Measurements from ENCODE around the gene CLSTN3. TPM values are rescaled to one million over a fixed set of nuclear protein-coding genes. Genes with fewer than 3 reads are reported as not detected.
"Not testable (repeated sequence)": the region's sequence is repeated elsewhere in the genome, so short reads cannot be mapped to it uniquely, and the experiment has no call there.

The CLSTN3 gene
- total RNA-seq, 1 donor from 2014 or later = 47.0 TPM

DNA sequence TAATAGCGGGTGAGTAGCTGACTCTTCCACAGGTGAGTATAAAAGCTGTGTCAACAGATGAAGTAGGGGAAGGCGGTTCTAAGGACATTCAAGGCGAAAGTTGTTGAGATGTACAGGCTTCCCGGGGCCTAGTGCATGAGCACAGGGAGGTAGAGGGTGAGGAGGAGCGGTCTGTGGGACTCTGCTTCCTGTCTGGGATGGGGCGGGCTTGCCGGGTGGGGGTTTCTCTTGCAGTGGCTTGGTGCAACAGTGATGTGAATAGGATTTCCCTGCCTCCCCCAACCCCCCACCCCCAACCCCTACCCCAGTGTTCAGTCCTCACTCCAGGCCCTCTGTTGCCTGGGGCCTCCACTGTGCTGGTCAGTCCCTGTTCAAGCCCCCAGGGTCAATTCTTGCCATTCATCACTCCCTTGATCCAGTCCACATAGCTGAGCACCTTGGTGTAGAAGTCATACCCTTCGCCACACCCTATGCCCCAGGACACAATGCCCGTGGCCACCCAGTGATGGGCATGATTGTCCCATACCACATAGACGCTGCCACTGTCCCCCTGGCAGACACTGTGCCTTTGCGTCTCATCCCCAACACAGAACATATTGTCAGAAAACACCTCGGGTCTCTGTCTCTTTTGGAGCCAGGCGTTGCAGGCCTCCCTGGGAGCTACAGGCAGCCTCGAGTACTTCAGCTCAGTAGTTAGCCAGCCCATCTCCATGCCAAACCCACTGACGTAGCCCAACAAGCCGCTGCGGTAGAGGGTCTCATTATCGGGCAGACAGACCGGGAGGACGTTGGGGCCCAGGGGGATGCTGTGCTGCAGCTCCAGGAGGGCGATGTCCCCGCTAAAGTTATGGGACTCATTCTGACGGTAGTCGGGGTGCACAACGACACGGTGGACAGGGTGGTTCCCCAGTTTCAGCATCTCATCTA, 33.9 kb upstream of the CLSTN3 start:
- intact Hi-C loops (cut with micrococcal nuclease) = loop anchor here (10.0 kb wide), 1 partner anchor 51 kb away; no protein-coding TSS in a partner anchor
- Mint-ChIP-seq H3K4me1 (peaks cover 10% of the 10 kb centered on the region), H3K36me3 (ENCODE audit: low read depth) (peaks cover 14% of the 10 kb centered on the region), H3K27ac (no peak overlapping the region), H3K9me3 (no peaks in the 10 kb centered on the region), H3K4me3 (no peak overlapping the region), H3K27me3 (no peaks in the 10 kb centered on the region)
- DNase-seq = no peak

DNA sequence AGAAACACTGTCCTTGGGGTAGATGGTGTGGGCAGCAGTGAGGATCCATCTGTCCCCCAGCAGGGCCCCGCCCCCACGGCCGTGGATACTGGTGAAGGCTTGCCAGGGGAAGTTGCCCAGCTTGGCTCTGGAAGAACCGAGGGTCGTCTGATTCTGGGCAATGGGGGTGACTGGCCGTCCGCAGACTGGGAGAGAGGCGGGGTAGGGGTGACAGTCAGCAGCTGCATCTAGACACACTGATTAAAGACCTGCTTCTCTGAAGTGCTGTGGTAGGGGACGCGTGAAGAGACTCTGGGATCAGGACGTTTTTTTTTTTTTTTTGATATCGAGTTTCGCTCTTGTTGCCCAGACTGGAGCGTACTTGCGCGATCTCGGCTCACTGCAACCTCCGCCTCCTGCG, 33.2 kb upstream of the CLSTN3 start:
- Mint-ChIP-seq H3K27me3 (no peaks in the 10 kb centered on the region), H3K36me3 (ENCODE audit: low read depth) (peaks cover 17% of the 10 kb centered on the region), H3K9me3 (no peaks in the 10 kb centered on the region), H3K4me3 (no peak overlapping the region), H3K27ac (no peak overlapping the region), H3K4me1 (peaks cover 8% of the 10 kb centered on the region)
- no peak for DNase-seq
- intact Hi-C loops (cut with micrococcal nuclease) = loop anchor here (10.0 kb wide), 1 partner anchor 52 kb away; no protein-coding TSS in a partner anchor

DNA sequence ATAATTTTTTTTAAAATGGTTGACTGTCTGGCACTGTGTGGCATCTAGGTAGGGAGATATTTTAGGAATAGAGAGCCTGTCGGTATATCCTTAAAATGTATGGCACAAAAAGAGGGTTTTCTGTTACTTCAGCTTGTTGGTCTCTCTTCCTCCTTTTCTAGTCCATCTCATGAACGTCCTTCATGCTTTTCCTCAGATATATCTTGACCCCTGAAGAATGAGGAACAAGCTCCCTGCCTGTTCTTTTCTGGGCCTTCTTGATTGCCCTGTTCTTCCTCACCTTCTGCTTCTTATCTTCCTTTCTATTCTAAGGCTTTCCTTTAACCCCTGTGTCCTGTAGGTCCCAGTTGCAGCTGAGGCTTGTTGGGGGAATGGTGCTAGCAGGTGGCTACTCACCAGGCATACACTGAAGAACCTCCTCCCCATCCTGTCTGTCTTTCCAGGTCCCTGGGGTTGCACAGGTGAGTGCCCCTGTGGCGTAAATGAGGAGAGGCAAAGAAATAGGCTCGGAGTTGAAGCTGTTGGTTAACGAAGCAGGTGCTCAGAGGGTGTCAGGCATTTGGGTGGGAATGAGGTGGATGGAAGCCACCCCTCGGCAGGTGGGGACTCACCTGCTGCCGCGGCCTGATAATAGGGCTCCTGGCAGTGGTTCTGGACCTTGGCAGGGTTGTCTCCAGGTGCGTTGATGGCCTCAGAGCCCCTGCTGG, 30.7 kb upstream of the CLSTN3 start:
- Mint-ChIP-seq H3K27me3 (no peaks in the 10 kb centered on the region), H3K9me3 (no peaks in the 10 kb centered on the region), H3K27ac (no peak overlapping the region), H3K4me3 (no peak overlapping the region), H3K36me3 (ENCODE audit: low read depth) (peaks cover 32% of the 10 kb centered on the region), H3K4me1 (peaks cover 7% of the 10 kb centered on the region)
- intact Hi-C loops (cut with micrococcal nuclease) = loop anchor here (10.0 kb wide), 1 partner anchor 55 kb away; no protein-coding TSS in a partner anchor
- DNase-seq = no peak

DNA sequence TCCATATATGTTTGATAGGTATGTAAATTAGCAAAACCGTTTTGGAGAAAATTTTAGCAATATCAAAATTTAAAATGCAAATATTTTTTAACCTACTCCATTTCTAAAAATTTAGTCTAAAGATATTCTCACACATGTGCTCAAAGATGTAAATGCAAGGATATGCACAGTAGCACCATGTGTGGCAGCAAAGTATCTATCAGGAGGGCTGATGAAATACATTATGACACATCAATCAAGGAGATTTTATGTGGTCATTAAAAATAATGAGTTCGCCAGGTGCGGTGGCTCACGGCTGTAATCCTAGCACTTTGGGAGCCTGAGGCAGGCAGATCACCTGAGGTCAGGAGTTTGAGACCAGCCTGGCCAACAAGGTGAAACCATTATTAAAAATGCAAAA, 29.9 kb upstream of the CLSTN3 start:
- Mint-ChIP-seq H3K9me3 (no peaks in the 10 kb centered on the region), H3K4me1 (peaks cover 7% of the 10 kb centered on the region), H3K27ac (no peak overlapping the region), H3K4me3 (no peak overlapping the region), H3K36me3 (ENCODE audit: low read depth) (peaks cover 35% of the 10 kb centered on the region), H3K27me3 (no peaks in the 10 kb centered on the region)
- no peak for DNase-seq
- intact Hi-C loops (cut with micrococcal nuclease) = no loop called here

DNA sequence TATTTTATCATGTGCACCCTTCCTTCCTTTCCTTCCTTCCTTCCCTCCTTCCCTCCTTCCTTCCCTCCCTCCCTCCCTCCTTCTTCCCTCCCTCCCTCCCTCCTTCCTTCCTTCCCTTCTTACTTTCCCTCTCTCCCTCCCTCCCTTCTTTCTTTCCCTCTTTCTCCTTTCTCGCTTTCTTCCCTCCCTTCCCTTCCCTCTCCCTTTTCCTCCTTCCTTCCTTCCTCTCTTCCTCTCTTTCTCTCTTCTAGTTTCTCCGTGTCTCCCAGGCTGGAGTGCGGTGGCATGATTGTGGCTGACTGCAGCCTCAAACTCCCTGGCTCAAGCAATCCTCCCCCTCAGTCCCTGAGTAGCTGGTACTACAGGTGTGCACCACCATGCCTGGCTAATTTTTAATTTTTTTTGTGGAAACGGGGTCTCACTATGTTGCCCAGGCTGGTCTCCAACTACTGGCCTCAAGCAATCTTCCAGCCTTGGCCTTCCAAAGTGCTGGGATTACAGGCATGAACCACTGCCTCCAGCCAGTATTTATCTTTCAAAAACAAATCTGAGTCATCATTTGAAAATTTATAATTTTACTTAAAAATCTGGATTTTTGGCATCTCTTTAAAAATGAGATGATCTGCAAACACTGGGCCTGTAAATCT, 29.0 kb upstream of the CLSTN3 start:
- Mint-ChIP-seq H3K9me3 (peaks cover 7% of the 10 kb centered on the region), H3K27me3 (no peaks in the 10 kb centered on the region), H3K4me1 (peaks cover 14% of the 10 kb centered on the region), H3K4me3 (no peak overlapping the region), H3K27ac (peak overlapping the region; percentile 53), H3K36me3 (ENCODE audit: low read depth) (peaks cover 44% of the 10 kb centered on the region)
- DNase-seq = no peak
- intact Hi-C loops (cut with micrococcal nuclease) = no loop called here

DNA sequence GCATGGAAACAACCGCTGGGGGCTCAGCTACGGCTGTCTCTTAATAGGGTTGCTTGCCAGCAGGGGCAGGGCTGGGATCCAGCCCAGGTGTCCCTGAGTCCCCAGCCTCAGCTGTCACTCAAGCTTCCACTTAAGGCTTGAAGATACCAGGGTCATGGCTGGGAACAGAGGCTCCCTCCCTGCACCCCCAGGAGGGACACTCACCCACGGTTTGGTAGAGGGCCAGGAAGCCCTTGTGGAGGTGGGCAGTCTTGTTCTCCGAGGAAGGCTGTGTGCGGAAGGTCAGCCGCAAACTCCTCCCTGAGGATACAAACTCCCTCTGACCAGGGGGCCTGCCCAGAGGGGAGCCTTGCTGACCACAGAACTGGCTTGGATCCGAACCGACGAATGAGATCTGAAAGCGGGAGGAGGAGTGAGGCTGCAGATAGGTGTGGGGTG, 28.5 kb upstream of the CLSTN3 start:
- Mint-ChIP-seq H3K27me3 (no peaks in the 10 kb centered on the region), H3K4me3 (no peak overlapping the region), H3K9me3 (peaks cover 10% of the 10 kb centered on the region), H3K4me1 (peaks cover 17% of the 10 kb centered on the region), H3K27ac (no peak overlapping the region), H3K36me3 (ENCODE audit: low read depth) (peaks cover 49% of the 10 kb centered on the region)
- intact Hi-C loops (cut with micrococcal nuclease) = no loop called here
- no peak for DNase-seq

DNA sequence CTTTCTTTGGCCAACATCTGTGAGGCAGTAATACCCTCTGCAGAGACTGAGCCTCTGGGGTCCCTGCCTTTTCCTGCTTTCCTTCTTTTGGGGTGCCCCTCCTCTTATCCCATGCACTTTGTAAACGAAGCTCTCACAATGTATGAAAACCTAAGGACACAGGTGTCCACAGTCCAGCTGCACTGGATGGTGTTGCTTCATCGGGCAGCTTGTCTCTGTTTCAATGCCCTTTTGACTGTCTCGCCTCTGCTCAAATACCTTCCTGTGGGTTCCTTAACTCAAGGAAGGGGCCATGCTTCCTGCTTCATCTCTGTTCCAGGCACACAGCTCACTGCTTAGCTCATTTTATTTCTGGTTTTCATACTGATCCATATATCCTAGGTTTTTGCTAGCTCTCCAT, 27.6 kb upstream of the CLSTN3 start:
- Mint-ChIP-seq H3K27ac (no peak overlapping the region), H3K4me1 (peaks cover 18% of the 10 kb centered on the region), H3K9me3 (peaks cover 10% of the 10 kb centered on the region), H3K27me3 (no peaks in the 10 kb centered on the region), H3K36me3 (ENCODE audit: low read depth) (peaks cover 55% of the 10 kb centered on the region), H3K4me3 (no peak overlapping the region)
- DNase-seq = no peak
- intact Hi-C loops (cut with micrococcal nuclease) = no loop called here

DNA sequence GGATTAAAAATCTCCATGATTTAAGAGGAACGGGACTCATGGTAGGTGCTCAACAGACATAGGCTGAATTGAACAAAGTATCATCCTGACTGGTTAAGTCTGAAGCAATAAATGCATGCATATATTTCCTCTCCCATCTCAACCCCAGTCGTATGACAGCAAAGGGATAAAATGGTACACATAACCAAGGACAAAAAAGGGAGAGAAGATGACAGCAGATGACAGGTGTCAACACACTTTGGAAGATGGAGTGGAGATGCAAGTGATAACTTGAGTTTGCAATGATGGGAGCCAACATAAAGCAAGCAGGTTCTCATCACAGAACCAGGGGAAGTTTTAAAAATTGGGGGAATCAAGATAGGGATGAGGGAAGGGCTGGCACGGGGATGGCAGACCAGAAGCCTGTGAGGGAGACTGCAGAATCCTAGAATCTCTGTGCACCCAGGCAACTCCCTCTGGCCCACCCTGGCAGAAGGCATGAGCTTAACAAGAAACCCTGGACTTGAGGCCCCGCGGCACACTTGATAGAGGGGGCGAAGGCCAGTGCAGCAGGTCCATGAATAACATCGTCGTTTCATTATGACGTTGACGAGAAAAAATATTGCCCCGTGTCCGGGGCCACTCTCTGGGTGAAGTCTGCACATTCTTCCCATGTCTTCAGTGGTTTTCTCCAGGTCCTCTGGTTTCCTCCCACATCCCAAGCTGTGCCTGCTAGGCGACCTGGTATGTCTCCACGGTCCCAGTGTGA, 26.2 kb upstream of the CLSTN3 start:
- peaks cover 25% of the 10 kb centered on the region for H3K4me1 Mint-ChIP-seq
- H3K27me3 Mint-ChIP-seq = no peaks in the 10 kb centered on the region
- no peak for DNase-seq
- H3K36me3 Mint-ChIP-seq (ENCODE audit: low read depth) = peaks cover 54% of the 10 kb centered on the region
- no peak overlapping the region for H3K4me3 Mint-ChIP-seq
- intact Hi-C loops (cut with micrococcal nuclease) = no loop called here
- H3K9me3 Mint-ChIP-seq = peaks cover 10% of the 10 kb centered on the region
- no peak overlapping the region for H3K27ac Mint-ChIP-seq

DNA sequence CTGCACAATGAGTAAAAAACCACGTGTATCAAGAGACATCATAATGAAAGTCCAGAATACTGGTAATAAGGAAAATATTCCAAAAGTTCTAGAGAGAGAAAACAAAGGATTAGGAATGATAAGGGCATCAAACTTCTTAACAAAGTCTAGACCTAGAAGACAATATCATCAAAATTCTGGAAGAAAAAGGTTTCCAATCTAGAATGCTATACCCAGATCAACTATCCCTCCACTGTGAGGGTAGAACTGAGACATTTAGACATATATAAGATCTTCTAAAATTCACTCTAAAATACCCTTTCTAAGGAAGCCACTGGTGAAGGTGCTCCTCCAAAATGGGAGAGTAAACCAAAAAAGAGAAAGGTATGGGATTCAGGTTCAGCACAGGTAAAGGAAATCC, 24.1 kb upstream of the CLSTN3 start:
- peaks cover 38% of the 10 kb centered on the region for H3K4me1 Mint-ChIP-seq
- no peak for DNase-seq
- H3K9me3 Mint-ChIP-seq = peaks cover 10% of the 10 kb centered on the region
- peak overlapping the region; percentile 22 for H3K4me3 Mint-ChIP-seq
- H3K27me3 Mint-ChIP-seq = no peaks in the 10 kb centered on the region
- H3K36me3 Mint-ChIP-seq (ENCODE audit: low read depth) = peaks cover 50% of the 10 kb centered on the region
- intact Hi-C loops (cut with micrococcal nuclease) = no loop called here
- H3K27ac Mint-ChIP-seq = no peak overlapping the region

DNA sequence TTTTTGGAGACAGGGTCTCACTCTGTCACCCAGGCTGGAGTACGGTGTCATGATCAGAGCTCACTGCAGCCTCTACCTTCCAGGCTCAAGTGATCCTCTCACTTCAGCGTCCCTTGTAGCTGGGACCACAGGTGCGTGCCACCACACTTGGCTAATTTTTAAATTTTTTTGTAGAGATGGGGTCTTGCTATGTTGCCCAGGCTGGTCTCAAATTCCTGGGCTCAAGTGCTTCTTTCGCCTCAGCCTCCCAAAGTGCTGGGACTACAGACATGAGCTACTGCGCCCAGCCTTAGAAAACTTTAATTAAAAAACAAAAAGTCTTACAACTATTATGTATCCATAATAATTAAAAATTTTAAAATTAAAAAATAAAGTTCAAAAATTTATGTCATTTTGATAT, 23.0 kb upstream of the CLSTN3 start:
- H3K27ac Mint-ChIP-seq; H3K9me3 Mint-ChIP-seq; DNase-seq; H3K27me3 Mint-ChIP-seq; intact Hi-C loops (cut with micrococcal nuclease): not testable (repeated sequence)
- peaks cover 46% of the 10 kb centered on the region for H3K36me3 Mint-ChIP-seq (ENCODE audit: low read depth)
- peaks cover 43% of the 10 kb centered on the region for H3K4me1 Mint-ChIP-seq
- H3K4me3 Mint-ChIP-seq = peak overlapping the region; percentile 30

DNA sequence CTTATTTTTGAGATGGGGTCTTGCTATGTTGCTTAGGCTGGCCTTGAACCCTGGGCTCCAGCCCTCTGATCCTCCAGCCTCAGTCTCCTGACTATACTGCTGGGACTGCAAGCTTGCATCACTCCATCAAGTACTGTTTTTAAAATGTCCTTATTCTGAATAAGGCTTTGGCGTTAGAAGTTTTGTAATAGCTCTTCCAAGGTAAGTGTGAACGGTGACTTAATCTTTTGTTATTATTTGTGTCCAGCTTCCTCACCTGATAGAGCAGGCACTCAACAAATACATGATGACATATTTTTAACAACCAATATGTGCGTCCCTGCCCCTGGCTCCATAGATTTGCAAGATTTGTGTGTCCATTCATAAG, 22.6 kb upstream of the CLSTN3 start:
- peaks cover 44% of the 10 kb centered on the region for H3K36me3 Mint-ChIP-seq (ENCODE audit: low read depth)
- intact Hi-C loops (cut with micrococcal nuclease) = loop anchor here (1.0 to 2.0 kb wide), 3 partner anchors 89 to 183 kb away; partner anchors contain the start of genes EMG1, LPCAT3 and PHB2
- no peak for DNase-seq
- no peaks in the 10 kb centered on the region for H3K27me3 Mint-ChIP-seq
- H3K9me3 Mint-ChIP-seq = peaks cover 10% of the 10 kb centered on the region
- peak overlapping the region; percentile 92 for H3K27ac Mint-ChIP-seq
- H3K4me1 Mint-ChIP-seq = peaks cover 40% of the 10 kb centered on the region
- peak overlapping the region; percentile 95 for H3K4me3 Mint-ChIP-seq

DNA sequence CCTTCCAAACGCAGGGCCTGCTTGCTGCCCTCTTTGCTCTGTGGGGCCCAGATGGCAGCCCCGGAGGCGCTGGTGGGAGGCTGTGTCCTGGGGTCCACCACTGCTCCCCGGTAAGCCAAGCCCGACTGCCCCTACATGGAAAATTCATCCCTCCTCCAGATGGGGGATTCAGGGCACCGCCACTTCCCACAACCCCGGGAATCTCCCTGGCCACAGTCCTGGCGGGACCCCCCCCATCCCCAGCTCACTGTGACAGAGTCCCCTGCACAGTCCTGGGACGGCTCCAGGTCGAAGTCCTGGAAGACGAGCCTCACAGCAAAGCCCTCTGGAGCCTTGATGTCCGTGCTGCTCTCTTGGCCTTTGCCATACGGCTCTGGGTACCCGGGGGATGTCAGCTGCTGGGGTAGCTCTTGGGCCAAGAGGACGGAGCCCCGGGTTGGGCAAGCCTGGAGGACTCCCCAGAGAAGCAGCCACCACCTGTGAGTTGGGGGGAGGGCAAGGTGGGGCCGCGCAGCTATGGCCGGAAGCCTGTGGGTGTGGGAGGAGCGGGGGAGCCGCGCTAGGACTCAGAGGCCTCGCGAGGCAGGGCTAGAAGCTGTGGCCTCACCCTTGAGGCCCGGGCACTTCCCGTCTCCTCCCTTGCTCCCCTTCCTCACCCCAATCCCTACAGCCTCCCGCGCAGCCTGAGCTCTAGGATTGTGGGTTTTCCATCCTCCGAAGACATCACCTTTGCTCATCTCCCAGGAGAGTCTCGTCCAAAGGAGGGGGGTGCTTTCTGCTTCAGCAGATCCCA, 22.0 kb upstream of the CLSTN3 start:
- Mint-ChIP-seq H3K36me3 (ENCODE audit: low read depth) (peaks cover 44% of the 10 kb centered on the region), H3K9me3 (peaks cover 10% of the 10 kb centered on the region), H3K27ac (peak overlapping the region; percentile 92), H3K4me1 (peaks cover 38% of the 10 kb centered on the region), H3K27me3 (no peaks in the 10 kb centered on the region), H3K4me3 (peak overlapping the region; percentile 95)
- peak; percentile 94 for DNase-seq
- intact Hi-C loops (cut with micrococcal nuclease) = loop anchor here (1.0 to 2.0 kb wide), 3 partner anchors 90 to 183 kb away; partner anchors contain the start of genes EMG1, LPCAT3 and PHB2
